Keratinocyte (primary cell): Measurements from ENCODE around the gene FUZ. TPM values are rescaled to one million over a fixed set of nuclear protein-coding genes. Genes with fewer than 3 reads are reported as not detected.

Experiments used
- DNase-seq: peaks from one replicate; pipeline ENCODE4 v3.0.0-alpha.2; 2011; ENCODE audit warnings: low read depth, missing footprints, low spot score
- FAIRE-seq: peaks from 2 replicates; lab custom pipeline; 2011; peaks lifted over from hg19 to GRCh38; lab: Jason Lieb, UNC
- H2AFZ ChIP-seq: 2 replicates; pipeline ENCODE4 v1.6.0; 2012; ENCODE audit warnings: low read length, control low read depth, inconsistent platforms; ENCODE audit not compliant: control insufficient read depth
- H3K27ac ChIP-seq: 2 replicates; pipeline ENCODE4 v1.5.1; 2011; ENCODE audit warnings: low read length; ENCODE audit not compliant: control insufficient read depth, insufficient read depth
- H3K27me3 ChIP-seq: 3 replicates; pipeline ENCODE4 v1.6.0; 2011; ENCODE audit warnings: low read length; ENCODE audit not compliant: control insufficient read depth, insufficient read depth; ENCODE audit errors: extremely low read depth
- H3K36me3 ChIP-seq, 2 experiments: 2 replicates in 1 of 2; 3 replicates in 1 of 2; pipeline ENCODE4 v1.5.1; 2011; ENCODE audit warnings: low read length in 2 of 2, mild to moderate bottlenecking in 1 of 2; ENCODE audit not compliant: control insufficient read depth in 2 of 2, insufficient read depth in 2 of 2; ENCODE audit errors: extremely low read depth in 1 of 2
- H3K4me1 ChIP-seq: 3 replicates; pipeline ENCODE4 v1.5.1; 2011; ENCODE audit warnings: low read length; ENCODE audit not compliant: control insufficient read depth, insufficient read depth; ENCODE audit errors: extremely low read depth
- H3K4me2 ChIP-seq: 3 replicates; pipeline ENCODE4 v1.6.0; 2011; ENCODE audit warnings: low read depth, low read length; ENCODE audit not compliant: control insufficient read depth, insufficient read depth; ENCODE audit errors: extremely low read depth
- H3K4me3 ChIP-seq, 3 experiments: fragments of 200-600 bp in 1 of 3; sonication (generic) in 1 of 3; 2 replicates in 2 of 3; 3 replicates in 1 of 3; pipeline ENCODE4 v1.5.1; 2011 to 2016; ENCODE audit warnings: low read length in 3 of 3, mild to moderate bottlenecking in 3 of 3, control low read depth in 2 of 3, inconsistent platforms in 1 of 3, low read depth in 1 of 3, mixed read lengths in 1 of 3, mixed run types in 1 of 3, moderate library complexity in 1 of 3; ENCODE audit not compliant: control insufficient read depth in 2 of 3, insufficient read depth in 2 of 3; ENCODE audit errors: extremely low read depth in 1 of 3
- H3K79me2 ChIP-seq: 2 replicates; pipeline ENCODE4 v1.6.0; 2012; ENCODE audit warnings: low read length; ENCODE audit not compliant: control insufficient read depth, insufficient read depth
- H3K9ac ChIP-seq: 3 replicates; pipeline ENCODE4 v1.6.0; 2011; ENCODE audit warnings: low read length; ENCODE audit not compliant: control insufficient read depth, insufficient read depth; ENCODE audit errors: extremely low read depth
- H3K9me1 ChIP-seq: 3 replicates; pipeline ENCODE4 v1.6.0; 2011; ENCODE audit warnings: low read length; ENCODE audit not compliant: control insufficient read depth, insufficient read depth; ENCODE audit errors: extremely low read depth
- H3K9me3 ChIP-seq: 2 replicates; pipeline ENCODE4 v1.5.1; 2012; ENCODE audit warnings: low read depth, low read length; ENCODE audit not compliant: control insufficient read depth
- H4K20me1 ChIP-seq: 3 replicates; pipeline ENCODE4 v1.6.0; 2011; ENCODE audit warnings: low read length; ENCODE audit not compliant: control insufficient read depth, insufficient read depth; ENCODE audit errors: extremely low read depth
- EZH2 ChIP-seq: IDR thresholded peaks from one replicate; pipeline ENCODE4 v1.6.1; 2012; ENCODE audit warnings: inconsistent platforms, mild to moderate bottlenecking, low read length, moderate library complexity
- dilution Hi-C: fragments of 300-500 bp; cut with MboI; formaldehyde crosslinking; loops from one replicate; pipeline ENCODE4 v1.7.0; 2020; ENCODE audit warnings: low sequenced_read_pairs; ENCODE audit not compliant: extremely low pct_ligation_motif_present
- polyA plus RNA-seq, 5 experiments: library from polyadenylated mRNA; depleted of rRNA in 3 of 5; stranded (reverse) in 3 of 5; stranded (forward) in 1 of 5; unstranded in 1 of 5; fragments of >200 nt; gene quantifications; 1 replicate in 1 of 5; 2 replicates in 3 of 5; 3 replicates in 1 of 5; pipeline versions ENCODE4 v1.2.1 to v1.2.3, GENCODE V29; 2011 to 2012; ENCODE audit warnings: missing spikeins in 2 of 5, low read depth in 1 of 5, low replicate concordance in 1 of 5
- TF ChIP-seq, protein P1 (sequence below), 3 experiments: IDR thresholded peaks in 1 of 3; conservative IDR thresholded peaks in 1 of 3; optimal IDR thresholded peaks in 1 of 3; 2 replicates in 2 of 3; 3 replicates in 1 of 3; pipeline versions ENCODE3 to v1.5.1; 2011; ENCODE audit warnings: low read length in 3 of 3, mild to moderate bottlenecking in 3 of 3, moderate library complexity in 2 of 3, control low read depth in 1 of 3, inconsistent platforms in 1 of 3; ENCODE audit not compliant: insufficient read depth in 2 of 3; ENCODE audit errors: extremely low read depth in 1 of 3

FUZ gene
- polyA plus RNA-seq, 1 donor (not counting 4 experiments of a cell fraction or from before 2014, with no cell fraction given), result 3.7 TPM

DNA sequence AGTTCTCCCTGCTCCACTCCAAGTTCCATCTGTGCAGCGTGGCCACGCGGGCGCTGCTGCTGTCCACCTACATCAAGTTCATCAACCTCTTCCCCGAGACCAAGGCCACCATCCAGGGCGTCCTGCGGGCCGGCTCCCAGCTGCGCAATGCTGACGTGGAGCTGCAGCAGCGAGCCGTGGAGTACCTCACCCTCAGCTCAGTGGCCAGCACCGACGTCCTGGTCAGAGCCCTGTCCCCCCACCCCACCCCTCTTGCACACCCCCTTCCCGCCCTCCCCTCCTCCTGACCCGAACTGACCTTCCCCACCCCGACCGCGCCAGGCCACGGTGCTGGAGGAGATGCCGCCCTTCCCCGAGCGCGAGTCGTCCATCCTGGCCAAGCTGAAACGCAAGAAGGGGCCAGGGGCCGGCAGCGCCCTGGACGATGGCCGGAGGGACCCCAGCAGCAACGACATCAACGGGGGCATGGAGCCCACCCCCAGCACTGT is 11.6 kb downstream of the FUZ start:
- no peak overlapping the region for H3K9ac ChIP-seq
- H3K9me3 ChIP-seq, result no peaks in the 10 kb centered on the region
- no peaks in the 10 kb centered on the region for H3K79me2 ChIP-seq
- no peaks in the 10 kb centered on the region for H3K9me1 ChIP-seq
- no peak for FAIRE-seq
- no peak overlapping the region for H3K4me3 ChIP-seq
- no peaks in the 10 kb centered on the region for H3K27me3 ChIP-seq
- H3K4me2 ChIP-seq, result no peak overlapping the region
- no peak overlapping the region for H3K27ac ChIP-seq
- H3K36me3 ChIP-seq, result peaks cover 33 to 36% of the 10 kb centered on the region in 2 experiments
- H4K20me1 ChIP-seq, result no peaks in the 10 kb centered on the region
- H3K4me1 ChIP-seq, result no peaks in the 10 kb centered on the region
- DNase-seq, result no peak
- TF ChIP-seq EZH2, result no peak
- TF ChIP-seq, protein P1, sequence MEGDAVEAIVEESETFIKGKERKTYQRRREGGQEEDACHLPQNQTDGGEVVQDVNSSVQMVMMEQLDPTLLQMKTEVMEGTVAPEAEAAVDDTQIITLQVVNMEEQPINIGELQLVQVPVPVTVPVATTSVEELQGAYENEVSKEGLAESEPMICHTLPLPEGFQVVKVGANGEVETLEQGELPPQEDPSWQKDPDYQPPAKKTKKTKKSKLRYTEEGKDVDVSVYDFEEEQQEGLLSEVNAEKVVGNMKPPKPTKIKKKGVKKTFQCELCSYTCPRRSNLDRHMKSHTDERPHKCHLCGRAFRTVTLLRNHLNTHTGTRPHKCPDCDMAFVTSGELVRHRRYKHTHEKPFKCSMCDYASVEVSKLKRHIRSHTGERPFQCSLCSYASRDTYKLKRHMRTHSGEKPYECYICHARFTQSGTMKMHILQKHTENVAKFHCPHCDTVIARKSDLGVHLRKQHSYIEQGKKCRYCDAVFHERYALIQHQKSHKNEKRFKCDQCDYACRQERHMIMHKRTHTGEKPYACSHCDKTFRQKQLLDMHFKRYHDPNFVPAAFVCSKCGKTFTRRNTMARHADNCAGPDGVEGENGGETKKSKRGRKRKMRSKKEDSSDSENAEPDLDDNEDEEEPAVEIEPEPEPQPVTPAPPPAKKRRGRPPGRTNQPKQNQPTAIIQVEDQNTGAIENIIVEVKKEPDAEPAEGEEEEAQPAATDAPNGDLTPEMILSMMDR (optimal IDR thresholded peaks at IDR 0.05 in 1 of 3, IDR thresholded peaks at IDR 0.05 in 1 of 3, conservative IDR thresholded peaks at IDR 0.05 in 1 of 3; ENCODE audit: extremely low read depth in 1 of 3, insufficient read depth in 2 of 3, low read length in 3 of 3), result no peak
- dilution Hi-C loops, result no loop called here
- no peak overlapping the region for H2AFZ ChIP-seq

DNA sequence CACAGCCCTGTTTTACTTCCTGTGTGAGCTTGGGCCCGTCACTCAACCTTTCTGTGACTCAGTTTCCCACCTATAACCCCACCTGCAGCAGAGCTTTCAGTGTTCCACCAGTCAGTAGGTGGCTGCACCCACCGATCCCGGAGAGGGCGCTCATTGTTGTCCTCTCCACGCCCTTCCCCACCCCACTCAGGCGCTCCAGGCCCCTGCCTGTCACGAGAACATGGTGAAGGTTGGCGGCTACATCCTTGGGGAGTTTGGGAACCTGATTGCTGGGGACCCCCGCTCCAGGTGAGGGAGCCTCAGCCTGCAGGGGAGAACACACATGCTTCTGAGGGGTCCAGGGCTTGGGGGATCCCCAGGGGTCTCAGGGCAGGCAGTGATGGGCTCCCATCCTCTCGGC is 12.3 kb downstream of the FUZ start:
- H3K9me1 ChIP-seq, result no peaks in the 10 kb centered on the region
- H3K9ac ChIP-seq, result no peak overlapping the region
- H2AFZ ChIP-seq, result no peak overlapping the region
- no peaks in the 10 kb centered on the region for H3K4me1 ChIP-seq
- H3K27ac ChIP-seq, result no peak overlapping the region
- dilution Hi-C loops, result no loop called here
- TF ChIP-seq, protein P1 (optimal IDR thresholded peaks at IDR 0.05 in 1 of 3, IDR thresholded peaks at IDR 0.05 in 1 of 3, conservative IDR thresholded peaks at IDR 0.05 in 1 of 3; ENCODE audit: extremely low read depth in 1 of 3, insufficient read depth in 2 of 3, low read length in 3 of 3), result no peak
- no peak for TF ChIP-seq EZH2
- H3K27me3 ChIP-seq, result no peaks in the 10 kb centered on the region
- no peak overlapping the region for H3K4me3 ChIP-seq
- H3K4me2 ChIP-seq, result no peak overlapping the region
- peaks cover 38% of the 10 kb centered on the region in 2 experiments for H3K36me3 ChIP-seq
- H4K20me1 ChIP-seq, result no peaks in the 10 kb centered on the region
- no peaks in the 10 kb centered on the region for H3K9me3 ChIP-seq
- no peak for DNase-seq
- no peak for FAIRE-seq
- H3K79me2 ChIP-seq, result no peaks in the 10 kb centered on the region
